ENCODE results near the gene TMEM54. TPM values are rescaled to one million over a fixed set of nuclear protein-coding genes. Genes with fewer than 3 reads are reported as not detected.

The TMEM54 gene
- total RNA-seq, 1 donor from 2014 or later, result 8.0 TPM

DNA sequence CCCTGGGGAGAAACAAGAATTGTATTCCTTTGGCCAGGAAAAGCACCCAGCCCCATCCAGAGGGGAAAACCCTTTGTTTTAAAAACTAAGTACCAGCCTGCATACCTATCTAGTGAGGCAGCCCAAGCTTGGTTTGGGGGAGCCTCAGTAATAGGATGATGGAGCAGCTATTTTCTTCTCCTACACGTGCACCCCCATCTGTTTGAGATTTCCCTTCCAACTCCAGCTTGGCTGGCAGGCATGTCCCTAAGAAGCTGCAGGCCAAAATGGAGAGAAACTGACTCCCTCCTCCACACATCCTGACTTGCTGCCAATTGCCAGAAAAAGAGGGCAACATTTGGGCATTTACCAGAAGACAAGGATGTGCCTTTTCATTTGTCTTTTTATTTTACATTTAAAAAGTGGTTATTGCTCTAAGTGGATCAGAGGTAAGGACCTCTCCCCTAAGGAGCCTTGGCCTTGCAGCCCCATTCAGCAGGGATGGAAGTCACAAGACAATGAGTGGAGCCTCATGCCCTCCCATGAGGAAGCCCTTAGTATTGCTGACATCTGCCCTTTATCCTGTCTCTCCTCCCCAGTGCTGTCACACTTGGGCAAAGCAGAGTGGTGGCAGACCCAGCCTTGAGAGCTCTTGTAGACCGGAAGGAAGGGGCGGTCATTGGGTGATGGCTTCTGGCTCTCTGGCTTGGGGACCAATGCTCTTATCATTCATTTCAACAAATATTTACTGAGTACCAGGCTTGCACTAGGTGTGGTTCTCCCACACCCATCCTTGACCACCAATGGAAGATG lies 39.1 kb downstream of the TMEM54 start:
- Histone ChIP-seq H3K4me1 (ENCODE audit: insufficient read depth, low read length) (no peaks in the 10 kb centered on the region), H3K36me3 (ENCODE audit: insufficient read depth, low read length) (no peaks in the 10 kb centered on the region), H3K4me3 (ENCODE audit: insufficient read depth, low read depth, low read length) (no peak overlapping the region), H3K9me3 (ENCODE audit: insufficient read depth, low read depth, low read length) (no peaks in the 10 kb centered on the region), H3K79me2 (ENCODE audit: insufficient read depth, low read length) (no peaks in the 10 kb centered on the region), H4K20me1 (ENCODE audit: insufficient read depth, low read length) (peaks cover 4% of the 10 kb centered on the region), H3K27me3 (ENCODE audit: insufficient read depth, low read length) (no peaks in the 10 kb centered on the region), H3K27ac (ENCODE audit: low read depth, low read length) (no peak overlapping the region), H3K9ac (ENCODE audit: low read length) (no peak overlapping the region), H2AFZ (ENCODE audit: low read depth, low read length) (no peak overlapping the region), H3K4me2 (ENCODE audit: low read length) (no peak overlapping the region)
- Mint-ChIP-seq H3K4me1 (ENCODE audit: low read depth, unreplicated experiment) (peaks cover 7% of the 10 kb centered on the region), H3K27me3 (ENCODE audit: low read depth, unreplicated experiment) (peaks cover 3% of the 10 kb centered on the region), H3K9me3 (ENCODE audit: unreplicated experiment) (no peaks in the 10 kb centered on the region), H3K4me3 (ENCODE audit: unreplicated experiment) (no peak overlapping the region), H3K27ac (ENCODE audit: unreplicated experiment) (no peak overlapping the region), H3K36me3 (ENCODE audit: low read depth, unreplicated experiment) (peaks cover 20% of the 10 kb centered on the region)
- TF ChIP-seq, protein P1, sequence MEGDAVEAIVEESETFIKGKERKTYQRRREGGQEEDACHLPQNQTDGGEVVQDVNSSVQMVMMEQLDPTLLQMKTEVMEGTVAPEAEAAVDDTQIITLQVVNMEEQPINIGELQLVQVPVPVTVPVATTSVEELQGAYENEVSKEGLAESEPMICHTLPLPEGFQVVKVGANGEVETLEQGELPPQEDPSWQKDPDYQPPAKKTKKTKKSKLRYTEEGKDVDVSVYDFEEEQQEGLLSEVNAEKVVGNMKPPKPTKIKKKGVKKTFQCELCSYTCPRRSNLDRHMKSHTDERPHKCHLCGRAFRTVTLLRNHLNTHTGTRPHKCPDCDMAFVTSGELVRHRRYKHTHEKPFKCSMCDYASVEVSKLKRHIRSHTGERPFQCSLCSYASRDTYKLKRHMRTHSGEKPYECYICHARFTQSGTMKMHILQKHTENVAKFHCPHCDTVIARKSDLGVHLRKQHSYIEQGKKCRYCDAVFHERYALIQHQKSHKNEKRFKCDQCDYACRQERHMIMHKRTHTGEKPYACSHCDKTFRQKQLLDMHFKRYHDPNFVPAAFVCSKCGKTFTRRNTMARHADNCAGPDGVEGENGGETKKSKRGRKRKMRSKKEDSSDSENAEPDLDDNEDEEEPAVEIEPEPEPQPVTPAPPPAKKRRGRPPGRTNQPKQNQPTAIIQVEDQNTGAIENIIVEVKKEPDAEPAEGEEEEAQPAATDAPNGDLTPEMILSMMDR (IDR thresholded peaks at IDR 0.05; ENCODE audit: insufficient read depth, low read depth, low read length), result no peak
- no peak for TF ChIP-seq EZH2 (IDR thresholded peaks at IDR 0.05; ENCODE audit: insufficient read depth, low read length)
- FAIRE-seq, result no peak
- DNase-seq (ENCODE audit: low read depth), result no peak

DNA sequence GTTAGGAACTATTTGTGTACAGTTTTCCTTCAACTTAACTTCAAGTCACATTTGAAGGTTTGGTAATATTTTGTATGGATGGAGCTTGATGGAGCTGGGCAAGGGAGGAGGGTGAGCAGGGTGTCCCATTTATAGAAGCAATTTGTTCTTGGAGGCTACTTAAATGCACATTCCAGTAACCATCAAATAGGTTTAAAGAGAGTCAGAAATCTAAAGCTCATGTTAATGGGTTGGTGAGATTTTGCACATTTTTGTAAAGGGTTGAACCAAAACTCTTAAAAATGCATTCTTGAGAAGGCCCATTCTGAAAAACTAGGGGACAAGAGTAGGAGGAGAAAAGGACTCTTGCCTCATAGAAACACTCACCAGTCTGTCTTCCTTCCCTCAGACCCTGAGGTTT lies 40.6 kb downstream of the TMEM54 start:
- no peak overlapping the region for H2AFZ ChIP-seq (ENCODE audit: low read depth, low read length)
- no peaks in the 10 kb centered on the region for H3K36me3 ChIP-seq (ENCODE audit: insufficient read depth, low read length)
- H3K27me3 ChIP-seq (ENCODE audit: insufficient read depth, low read length), result no peaks in the 10 kb centered on the region
- H3K4me1 ChIP-seq (ENCODE audit: insufficient read depth, low read length), result no peaks in the 10 kb centered on the region
- H3K4me3 ChIP-seq (ENCODE audit: insufficient read depth, low read depth, low read length), result no peak overlapping the region
- no peak overlapping the region for H3K4me3 Mint-ChIP-seq (ENCODE audit: unreplicated experiment)
- H3K9ac ChIP-seq (ENCODE audit: low read length), result no peak overlapping the region
- TF ChIP-seq, protein P1 (IDR thresholded peaks at IDR 0.05; ENCODE audit: insufficient read depth, low read depth, low read length), result no peak
- no peak for TF ChIP-seq EZH2 (IDR thresholded peaks at IDR 0.05; ENCODE audit: insufficient read depth, low read length)
- no peak overlapping the region for H3K27ac Mint-ChIP-seq (ENCODE audit: unreplicated experiment)
- H3K9me3 ChIP-seq (ENCODE audit: insufficient read depth, low read depth, low read length), result no peaks in the 10 kb centered on the region
- H3K36me3 Mint-ChIP-seq (ENCODE audit: low read depth, unreplicated experiment), result peaks cover 23% of the 10 kb centered on the region
- H3K4me2 ChIP-seq (ENCODE audit: low read length), result no peak overlapping the region
- DNase-seq (ENCODE audit: low read depth), result no peak
- H3K27me3 Mint-ChIP-seq (ENCODE audit: low read depth, unreplicated experiment), result no peaks in the 10 kb centered on the region
- no peaks in the 10 kb centered on the region for H3K79me2 ChIP-seq (ENCODE audit: insufficient read depth, low read length)
- FAIRE-seq, result peak; percentile 20
- H3K4me1 Mint-ChIP-seq (ENCODE audit: low read depth, unreplicated experiment), result peaks cover 7% of the 10 kb centered on the region
- peaks cover 4% of the 10 kb centered on the region for H4K20me1 ChIP-seq (ENCODE audit: insufficient read depth, low read length)
- H3K9me3 Mint-ChIP-seq (ENCODE audit: unreplicated experiment), result no peaks in the 10 kb centered on the region
- H3K27ac ChIP-seq (ENCODE audit: low read depth, low read length), result no peak overlapping the region

DNA sequence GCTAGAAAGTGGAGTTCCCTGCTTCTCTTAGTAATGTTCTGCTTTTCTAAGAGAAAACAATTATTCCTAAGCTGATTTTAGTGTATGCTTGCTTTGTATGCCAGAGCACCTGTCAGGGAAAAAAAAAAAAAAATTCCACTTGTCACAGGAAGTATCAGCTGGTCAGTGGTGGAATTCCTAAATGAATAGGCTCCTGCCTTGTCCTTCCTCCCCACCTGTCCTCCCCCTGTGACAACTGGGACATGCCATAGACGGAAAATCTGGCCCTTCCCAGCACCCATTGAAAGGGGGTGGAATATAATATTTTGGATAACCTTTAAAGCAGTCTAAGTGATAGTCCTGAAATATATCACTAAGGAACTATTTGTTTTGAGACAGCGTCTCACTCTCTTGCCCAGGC lies 41.3 kb downstream of the TMEM54 start:
- no peak overlapping the region for H2AFZ ChIP-seq (ENCODE audit: low read depth, low read length)
- DNase-seq (ENCODE audit: low read depth) (no peak), FAIRE-seq (no peak)
- peaks cover 7% of the 10 kb centered on the region for H3K4me1 Mint-ChIP-seq (ENCODE audit: low read depth, unreplicated experiment)
- H3K9me3 Mint-ChIP-seq (ENCODE audit: unreplicated experiment), result no peaks in the 10 kb centered on the region
- H3K79me2 ChIP-seq (ENCODE audit: insufficient read depth, low read length), result no peaks in the 10 kb centered on the region
- no peak overlapping the region for H3K9ac ChIP-seq (ENCODE audit: low read length)
- no peaks in the 10 kb centered on the region for H3K27me3 Mint-ChIP-seq (ENCODE audit: low read depth, unreplicated experiment)
- TF ChIP-seq, protein P1 (IDR thresholded peaks at IDR 0.05; ENCODE audit: insufficient read depth, low read depth, low read length), result no peak
- TF ChIP-seq EZH2 (IDR thresholded peaks at IDR 0.05; ENCODE audit: insufficient read depth, low read length), result no peak
- peaks cover 23% of the 10 kb centered on the region for H3K36me3 Mint-ChIP-seq (ENCODE audit: low read depth, unreplicated experiment)
- no peaks in the 10 kb centered on the region for H3K4me1 ChIP-seq (ENCODE audit: insufficient read depth, low read length)
- no peak overlapping the region for H3K4me3 Mint-ChIP-seq (ENCODE audit: unreplicated experiment)
- no peak overlapping the region for H3K4me3 ChIP-seq (ENCODE audit: insufficient read depth, low read depth, low read length)
- no peak overlapping the region for H3K27ac ChIP-seq (ENCODE audit: low read depth, low read length)
- no peak overlapping the region for H3K27ac Mint-ChIP-seq (ENCODE audit: unreplicated experiment)
- H4K20me1 ChIP-seq (ENCODE audit: insufficient read depth, low read length), result peaks cover 4% of the 10 kb centered on the region
- H3K4me2 ChIP-seq (ENCODE audit: low read length), result no peak overlapping the region
- peaks cover 3% of the 10 kb centered on the region for H3K36me3 ChIP-seq (ENCODE audit: insufficient read depth, low read length)
- no peaks in the 10 kb centered on the region for H3K27me3 ChIP-seq (ENCODE audit: insufficient read depth, low read length)
- H3K9me3 ChIP-seq (ENCODE audit: insufficient read depth, low read depth, low read length), result no peaks in the 10 kb centered on the region
